Duodenal mucosa (tissue), 2 donors: ENCODE results near the gene GTPBP10.

Experiments used
- H3K27ac ChIP-seq: one replicate; pipeline ENCODE4 v1.7.0; 2013; ENCODE audit warnings: low read depth, low read length
- H3K27me3 ChIP-seq, 2 donors: one replicate each; pipeline ENCODE4 v1.7.0; 2013; ENCODE audit warnings: low read length in 2 of 2, control low read depth in 1 of 2; ENCODE audit not compliant: insufficient read depth in 2 of 2, control insufficient read depth in 1 of 2
- H3K36me3 ChIP-seq, 2 donors: one replicate each; pipeline ENCODE4 v1.7.0; 2013; ENCODE audit warnings: low read length in 2 of 2, control low read depth in 1 of 2; ENCODE audit not compliant: insufficient read depth in 2 of 2, control insufficient read depth in 1 of 2
- H3K4me1 ChIP-seq, 2 donors: one replicate each; pipeline ENCODE4 v1.7.0; 2013; ENCODE audit warnings: low read length in 2 of 2, control low read depth in 1 of 2; ENCODE audit not compliant: insufficient read depth in 2 of 2, control insufficient read depth in 1 of 2
- H3K4me3 ChIP-seq, 2 donors: one replicate each; pipeline ENCODE4 v1.7.0; 2013; ENCODE audit warnings: low read length in 2 of 2, low read depth in 1 of 2
- H3K9ac ChIP-seq, 2 donors: one replicate each; pipeline ENCODE4 v1.7.0; 2013; ENCODE audit warnings: low read length in 2 of 2, low read depth in 1 of 2
- H3K9me3 ChIP-seq, 2 donors: one replicate each; pipeline ENCODE4 v1.7.0; 2013; ENCODE audit warnings: low read length in 2 of 2, control low read depth in 1 of 2; ENCODE audit not compliant: control insufficient read depth in 1 of 2

The GTPBP10 gene

GRCh38 chr7:90424720-90425119, 78.2 kb downstream of the GTPBP10 start:
- Histone ChIP-seq H3K9ac (no peak overlapping the region), H3K36me3 (no peaks in the 10 kb centered on the region), H3K27ac (no peak overlapping the region), H3K27me3 (no peaks in the 10 kb centered on the region), H3K4me3 (no peak overlapping the region), H3K4me1 (peaks cover 0 to 4% of the 10 kb centered on the region in 2 donors), H3K9me3 (no peaks in the 10 kb centered on the region)

GRCh38 chr7:90425376-90425775, 78.9 kb downstream of the GTPBP10 start:
- Histone ChIP-seq H3K36me3 (no peaks in the 10 kb centered on the region), H3K27ac (no peak overlapping the region), H3K4me3 (no peak overlapping the region), H3K9me3 (no peaks in the 10 kb centered on the region), H3K4me1 (peaks cover 0 to 4% of the 10 kb centered on the region in 2 donors), H3K27me3 (no peaks in the 10 kb centered on the region), H3K9ac (no peak overlapping the region)

GRCh38 chr7:90430614-90431460, 84.3 kb downstream of the GTPBP10 start:
- no peaks in the 10 kb centered on the region for H3K4me1 ChIP-seq
- H3K9ac ChIP-seq: no peak overlapping the region
- no peak overlapping the region for H3K4me3 ChIP-seq
- H3K9me3 ChIP-seq: peaks cover 14 to 16% of the 10 kb centered on the region in 2 donors
- H3K27me3 ChIP-seq: peaks cover 0 to 5% of the 10 kb centered on the region in 2 donors
- H3K36me3 ChIP-seq: no peaks in the 10 kb centered on the region
- no peak overlapping the region for H3K27ac ChIP-seq

GRCh38 chr7:90432752-90433151, 86.2 kb downstream of the GTPBP10 start:
- peaks cover 0 to 5% of the 10 kb centered on the region in 2 donors for H3K27me3 ChIP-seq
- H3K4me3 ChIP-seq: no peak overlapping the region
- H3K36me3 ChIP-seq: no peaks in the 10 kb centered on the region
- no peaks in the 10 kb centered on the region for H3K4me1 ChIP-seq
- no peak overlapping the region for H3K9ac ChIP-seq
- peaks cover 14 to 16% of the 10 kb centered on the region in 2 donors for H3K9me3 ChIP-seq
- H3K27ac ChIP-seq: no peak overlapping the region

GRCh38 chr7:90433221-90433620, 86.7 kb downstream of the GTPBP10 start:
- H3K4me3 ChIP-seq: no peak overlapping the region
- no peaks in the 10 kb centered on the region for H3K4me1 ChIP-seq
- no peak overlapping the region for H3K9ac ChIP-seq
- H3K36me3 ChIP-seq: no peaks in the 10 kb centered on the region
- no peak overlapping the region for H3K27ac ChIP-seq
- H3K27me3 ChIP-seq: peaks cover 0 to 5% of the 10 kb centered on the region in 2 donors
- peaks cover 14 to 16% of the 10 kb centered on the region in 2 donors for H3K9me3 ChIP-seq
